ENCODE measurements around the gene LDLRAD2.

LDLRAD2 gene

GRCh38 chr1:21845646-21846641 is 33.9 kb downstream of the LDLRAD2 start:
- DNase-seq = no peak

- DNase-seq = no peak
Measured at GRCh38 chr1:21847223-21848205, 35.4 kb downstream of the LDLRAD2 start.

- DNase-seq = no peak
Measured at GRCh38 chr1:21848524-21849174, 36.6 kb downstream of the LDLRAD2 start.

DNA sequence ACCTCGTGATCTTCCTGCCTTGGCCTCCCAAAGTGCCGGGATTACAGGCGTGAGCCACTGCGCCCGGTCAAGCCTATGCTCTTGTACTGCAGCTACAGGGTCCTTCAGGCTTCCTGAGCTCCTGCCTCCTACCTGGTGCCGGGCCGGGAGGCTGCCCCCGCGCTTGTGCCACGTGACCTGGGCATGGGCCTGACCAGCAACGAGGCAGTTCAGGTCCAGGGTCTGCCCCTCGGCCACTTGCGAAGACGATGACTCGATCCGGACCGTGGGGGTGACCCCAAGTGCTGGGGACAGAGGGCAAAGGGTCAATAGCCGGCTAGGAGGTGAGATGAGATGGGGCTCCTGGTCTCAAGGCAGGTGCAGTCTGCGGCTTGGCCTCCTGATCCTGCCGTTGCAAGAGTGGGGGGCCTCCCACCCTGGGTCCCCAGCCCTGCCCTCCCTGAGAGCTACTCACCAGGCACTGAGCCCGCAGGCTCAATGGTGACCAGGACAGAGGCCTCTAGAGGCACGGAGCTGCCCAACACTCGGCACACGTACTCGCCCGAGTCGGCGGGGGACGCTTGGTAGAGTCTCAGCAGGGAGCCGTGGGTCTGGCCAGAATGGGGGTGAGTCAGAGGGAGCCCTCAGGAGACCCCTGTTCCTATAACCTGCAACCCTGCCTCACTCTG is 38.0 kb downstream of the LDLRAD2 start:
- no peak for DNase-seq

DNA sequence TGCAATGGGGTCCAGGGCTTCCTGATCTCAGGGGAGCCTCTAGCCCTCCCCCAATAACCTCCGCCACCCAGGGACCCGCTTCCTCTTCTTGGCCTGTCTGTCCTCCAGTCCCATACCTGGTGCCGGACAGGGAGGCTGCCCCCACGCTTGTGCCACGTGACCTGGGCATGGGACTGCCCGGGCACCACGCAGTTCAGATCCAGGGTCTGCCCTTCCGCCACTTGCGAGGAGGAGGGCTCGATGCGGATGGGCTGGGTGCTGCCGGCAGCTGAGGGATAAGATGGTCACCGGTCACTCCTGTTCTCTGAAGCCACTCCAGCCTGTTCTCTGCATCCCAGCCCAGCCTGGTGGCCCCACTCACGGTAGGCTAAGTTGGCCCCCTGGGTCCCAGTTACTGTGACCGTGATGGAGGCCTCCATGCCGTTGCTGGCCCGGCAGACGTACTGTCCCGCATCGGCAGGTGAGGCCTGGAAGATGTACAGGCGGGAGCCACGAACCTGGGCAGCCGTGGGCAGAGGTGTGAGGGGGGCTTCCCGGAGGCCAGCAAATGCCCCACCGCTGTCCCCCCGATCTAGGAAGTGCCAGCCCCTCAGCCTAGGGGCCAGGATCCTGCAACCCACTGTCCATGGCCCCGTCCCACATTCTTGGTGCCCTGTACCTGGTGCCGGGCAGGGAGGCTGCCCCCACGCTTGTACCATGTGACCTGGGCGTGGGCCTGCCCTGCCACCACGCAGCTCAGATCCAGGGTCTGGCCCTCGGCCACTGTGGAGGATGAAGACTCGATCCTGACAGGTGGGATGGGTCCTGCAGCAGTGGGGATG is 39.6 kb downstream of the LDLRAD2 start:
- no peak for DNase-seq

GRCh38 chr1:21852282-21853130 is 40.4 kb downstream of the LDLRAD2 start:
- DNase-seq = no peak

DNA sequence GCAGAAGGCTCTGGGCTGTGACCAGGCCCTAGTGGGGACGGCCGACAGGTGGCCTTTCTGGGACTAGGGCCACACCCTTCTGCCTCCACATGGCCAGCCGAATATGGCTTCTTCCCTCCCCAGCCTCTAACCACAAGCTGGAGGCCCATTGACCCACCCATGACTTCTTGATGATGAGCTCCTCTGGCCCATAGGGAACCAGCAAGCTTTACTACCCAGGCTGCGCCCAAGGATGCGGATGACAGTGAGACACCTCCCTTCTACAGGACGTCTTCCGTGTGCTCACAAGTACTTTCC is 41.0 kb downstream of the LDLRAD2 start:
- no peak for DNase-seq

DNA sequence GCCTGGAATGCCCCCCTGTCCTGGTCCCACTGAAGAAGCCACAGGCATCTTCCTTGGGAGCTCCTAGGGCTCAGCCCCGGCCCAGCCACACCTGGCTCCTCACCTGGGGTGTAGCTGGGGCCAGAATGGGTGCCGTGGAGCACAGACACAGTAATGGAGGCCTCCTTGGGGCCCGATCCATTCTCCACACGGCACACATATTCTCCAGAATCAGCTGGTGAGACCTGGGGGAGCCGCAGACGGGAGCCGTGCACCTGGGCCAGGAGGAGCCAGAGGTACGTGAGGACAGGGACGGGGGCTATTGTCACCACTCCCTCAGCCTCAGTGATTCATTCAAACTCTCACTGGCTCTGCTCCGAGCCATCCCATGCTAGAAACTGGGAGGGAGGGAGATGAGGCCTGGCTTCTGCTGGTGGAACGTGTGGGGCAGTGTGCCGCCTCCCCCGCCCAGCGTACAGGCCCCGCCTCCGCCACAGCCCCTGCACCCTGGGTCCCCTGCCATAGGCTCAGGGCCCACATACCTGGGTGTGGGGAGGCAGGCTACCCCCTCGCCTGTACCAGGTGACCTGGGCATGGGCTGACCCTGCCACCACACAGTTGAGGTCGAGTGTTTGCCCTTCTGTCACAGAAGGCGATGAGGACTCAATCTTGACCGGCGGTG is 42.2 kb downstream of the LDLRAD2 start:
- DNase-seq = no peak

DNA sequence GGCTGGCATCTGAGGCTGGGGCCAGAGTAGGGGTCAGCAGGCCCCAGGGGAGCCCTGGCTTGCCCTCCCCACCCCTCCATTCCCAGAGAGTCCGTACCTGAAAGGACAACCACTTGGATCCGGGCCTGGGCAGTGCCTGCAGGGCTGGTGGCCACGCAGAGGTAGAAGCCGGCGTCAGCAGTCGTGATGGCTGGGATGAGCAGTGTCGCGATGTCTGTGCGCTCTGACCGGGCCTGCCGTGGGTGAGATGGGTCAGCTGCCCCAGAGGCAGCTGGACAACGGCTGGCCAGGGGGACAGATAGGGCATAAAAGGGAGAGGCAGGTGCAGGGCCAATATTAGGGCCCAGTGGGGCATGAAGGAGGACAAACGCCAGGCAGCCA is 42.7 kb downstream of the LDLRAD2 start:
- no peak for DNase-seq

GRCh38 chr1:21855257-21856096 is 43.4 kb downstream of the LDLRAD2 start:
- DNase-seq = no peak

GRCh38 chr1:21857142-21857839 is 45.2 kb downstream of the LDLRAD2 start:
- DNase-seq = no peak

DNA sequence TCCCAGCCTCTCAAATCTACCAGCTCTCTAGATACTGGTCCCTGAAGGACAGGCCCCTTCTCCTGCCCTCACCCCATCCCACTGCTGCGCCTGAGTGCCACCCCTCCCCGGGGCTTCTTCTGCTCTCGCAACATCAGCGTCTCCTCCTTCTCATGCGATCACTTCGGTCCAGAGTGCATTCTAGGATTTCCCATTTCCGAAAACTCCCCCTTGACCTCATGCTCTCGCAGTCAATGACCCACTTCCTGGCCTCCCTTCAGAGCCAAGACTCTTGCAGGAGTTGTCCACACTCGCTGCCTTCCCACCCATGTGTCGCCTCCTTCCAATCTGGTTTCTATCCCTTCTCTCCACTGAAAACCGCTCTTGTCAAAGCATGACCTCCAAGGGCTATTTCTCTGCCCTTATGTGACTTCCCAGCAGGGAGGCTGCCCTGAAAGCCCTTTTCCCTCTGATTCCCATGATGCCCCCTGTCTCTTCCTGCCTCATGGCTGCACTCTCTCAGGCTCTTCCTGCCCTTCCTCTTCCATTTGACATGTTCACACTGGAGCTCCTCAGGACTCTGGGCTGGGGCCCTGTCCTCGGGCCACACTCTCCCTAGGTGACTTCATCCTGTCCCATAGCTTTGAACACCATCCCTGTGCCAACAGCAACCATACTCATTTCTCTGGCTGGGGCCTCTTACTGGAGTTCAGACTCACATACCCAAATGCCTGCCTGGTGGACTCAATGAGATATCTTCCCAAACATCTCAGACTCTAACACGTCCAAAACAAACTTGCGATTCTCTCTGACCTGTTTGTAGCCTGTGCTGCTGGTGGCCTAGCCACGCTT is 46.0 kb downstream of the LDLRAD2 start:
- DNase-seq = no peak

DNA sequence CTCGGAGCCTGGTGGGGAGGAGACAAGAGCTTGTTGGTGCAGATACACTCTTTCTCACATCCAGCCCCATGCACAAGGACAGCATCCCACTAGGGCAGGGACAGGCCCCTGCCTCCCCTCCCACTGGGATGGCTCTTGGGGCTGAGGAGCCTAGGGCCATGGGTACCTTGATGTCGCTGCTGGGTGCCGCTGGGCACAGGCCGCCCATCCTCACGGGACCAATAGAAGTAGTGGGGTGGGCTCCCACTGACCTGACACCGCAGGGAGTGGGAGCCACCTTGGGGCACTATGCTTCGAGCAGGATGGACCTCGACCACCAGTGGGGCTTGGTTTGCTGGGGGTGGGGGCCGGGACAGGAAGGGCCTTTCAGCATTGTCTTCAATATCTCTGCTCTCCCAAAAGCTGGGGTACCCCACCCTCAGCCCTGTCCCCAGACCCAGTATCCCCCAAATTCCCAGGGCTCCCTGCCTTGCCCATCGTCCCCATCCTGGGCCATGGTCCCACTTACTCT is 47.7 kb downstream of the LDLRAD2 start:
- DNase-seq = no peak

DNA sequence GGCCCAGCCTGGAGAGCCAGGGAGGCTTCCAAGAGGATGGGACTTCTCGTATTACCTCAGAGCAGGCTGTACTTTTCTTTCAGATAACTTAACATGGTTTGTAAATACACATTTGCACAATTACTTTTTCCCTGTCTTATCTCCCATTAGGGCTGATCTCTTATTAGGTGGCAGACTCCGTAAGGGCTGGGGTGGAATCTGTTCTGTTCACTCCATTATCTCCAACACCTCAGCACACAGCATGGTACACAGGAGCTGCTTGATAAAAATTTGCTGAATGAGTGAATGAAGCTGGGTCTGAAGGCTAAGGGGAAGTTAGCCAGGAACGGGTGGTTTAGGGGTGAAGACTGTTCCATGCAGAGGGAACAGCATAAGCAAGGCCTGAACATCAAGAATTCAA is 48.9 kb downstream of the LDLRAD2 start:
- DNase-seq = no peak

- DNase-seq = no peak
Measured at GRCh38 chr1:21861602-21862429, 49.8 kb downstream of the LDLRAD2 start.

GRCh38 chr1:21863981-21864380 is 51.9 kb downstream of the LDLRAD2 start:
- DNase-seq = no peak

All from NCI-H2171 (cell line).